ENCODE results near the gene SP9.

The SP9 gene
- 0 reads per million in 2 donors for total RNA-seq

DNA sequence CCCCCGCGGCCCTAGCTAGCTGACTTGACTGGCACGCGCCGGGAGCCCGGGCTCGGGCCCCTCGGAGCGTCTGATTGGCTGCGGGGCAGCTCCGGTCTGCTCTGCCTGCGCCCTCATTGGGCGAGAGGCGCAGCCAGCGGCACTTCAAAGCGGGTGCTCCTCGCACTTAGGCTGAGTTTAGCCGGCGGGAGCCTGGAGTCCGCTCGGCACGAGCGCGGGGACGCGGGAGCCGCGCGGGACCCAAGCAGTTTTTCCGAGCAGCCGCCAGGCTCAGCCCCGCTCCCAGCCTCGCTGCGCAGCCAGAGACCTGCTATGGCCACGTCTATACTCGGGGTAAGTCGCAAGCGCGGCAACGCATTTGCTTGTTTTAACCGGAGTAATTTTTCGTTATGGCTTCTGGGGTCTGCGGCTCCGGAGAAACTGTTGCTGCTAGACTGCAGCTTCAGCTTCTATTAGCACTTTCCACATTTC lies at the start of gene SP9:
Gene SP9, plus strand, starts transcription at position 174 of the 471 bp plus-strand sequence. Its CDS starts 139 bp downstream, at position 313.
- DNase-seq = peak in 1 of 5 experiments; percentile 59

DNA sequence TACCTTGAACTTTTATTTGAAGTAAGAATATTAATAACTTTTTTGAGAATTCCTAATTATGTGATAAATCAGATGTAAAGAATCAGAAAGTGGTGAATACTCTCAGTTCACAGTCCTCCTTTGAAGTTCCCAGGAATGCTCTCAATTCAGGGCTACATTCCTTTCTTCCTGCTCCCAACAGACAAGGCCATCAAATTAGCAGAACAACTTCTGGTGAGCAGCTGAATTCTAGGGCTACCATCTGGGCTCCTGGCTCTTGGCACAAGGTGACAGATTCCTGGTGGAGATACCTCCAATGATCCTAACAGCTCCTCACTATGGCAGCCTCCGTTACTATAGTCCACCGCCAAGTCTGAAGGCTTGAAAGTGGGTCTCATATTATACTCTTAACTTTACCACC lies 48.6 kb upstream of the SP9 start:
- DNase-seq = no peak

DNA sequence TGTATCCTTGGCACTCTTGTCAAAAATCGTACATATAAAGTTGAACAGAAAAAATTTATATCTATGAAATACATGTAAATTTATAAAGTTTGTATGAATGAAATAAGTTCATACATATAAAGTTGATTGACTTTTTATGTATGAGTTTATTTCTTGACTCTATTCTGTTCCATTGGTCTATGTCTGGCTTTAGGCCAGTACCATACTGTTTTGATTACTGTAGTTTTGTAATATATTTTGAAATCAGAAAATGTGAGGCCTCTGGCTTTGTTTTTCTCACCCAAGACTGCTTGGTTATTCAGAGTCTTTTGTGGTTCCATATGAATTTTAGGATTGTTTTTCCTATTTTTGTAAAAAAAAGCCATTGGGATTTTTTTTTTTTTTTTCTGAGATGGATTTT lies 41.8 kb upstream of the SP9 start:
- DNase-seq = no peak

DNA sequence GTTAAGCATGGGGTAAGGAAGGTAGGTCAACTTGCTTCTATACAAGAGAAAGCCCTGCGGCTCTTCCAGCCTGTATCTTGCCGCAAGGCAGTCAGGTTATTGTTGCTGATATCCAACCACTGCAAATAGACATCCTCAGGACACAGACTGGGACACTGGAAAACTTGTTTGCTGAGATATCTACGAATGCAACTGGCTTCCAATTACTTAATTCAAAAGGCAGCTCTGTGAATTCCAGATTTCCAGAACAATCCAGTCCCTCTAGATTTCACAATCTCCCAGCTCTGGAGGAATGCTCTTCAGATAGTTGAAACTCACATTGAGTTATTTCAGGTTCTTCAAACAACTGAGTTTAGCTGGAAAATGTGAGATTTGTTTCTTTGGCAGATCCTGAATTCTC lies 34.6 kb upstream of the SP9 start:
- DNase-seq = no peak

DNA sequence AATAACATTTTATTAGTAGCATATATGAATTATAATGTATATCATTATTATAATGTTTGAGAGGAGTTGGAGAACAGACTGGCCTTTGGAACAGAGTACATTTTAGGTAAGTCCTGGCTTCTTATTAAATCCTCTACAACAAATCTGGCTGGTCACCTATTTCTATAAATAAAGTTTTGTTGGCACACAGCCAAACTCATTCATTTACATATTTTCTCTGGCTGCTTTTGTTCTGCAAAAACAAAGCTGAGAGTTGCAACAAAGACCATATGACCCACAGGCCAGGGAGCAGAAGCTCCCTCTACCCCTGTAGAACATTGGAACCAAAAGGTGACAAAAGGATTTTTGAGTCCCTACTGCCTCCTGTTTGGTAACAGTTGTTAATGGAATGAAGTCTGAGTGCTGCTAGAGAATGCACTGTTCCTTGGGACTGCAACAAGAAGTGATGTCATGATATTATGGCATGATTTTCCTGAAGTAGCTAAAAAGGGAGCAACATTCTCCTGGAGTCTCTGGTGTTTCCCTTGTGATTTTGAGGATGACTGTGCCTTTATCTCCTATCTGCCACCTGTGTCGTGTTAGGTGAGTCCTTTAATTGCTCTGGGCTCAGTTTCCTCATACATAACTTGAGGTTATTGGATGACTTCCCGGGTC lies 22.0 kb upstream of the SP9 start:
- no peak for DNase-seq

DNA sequence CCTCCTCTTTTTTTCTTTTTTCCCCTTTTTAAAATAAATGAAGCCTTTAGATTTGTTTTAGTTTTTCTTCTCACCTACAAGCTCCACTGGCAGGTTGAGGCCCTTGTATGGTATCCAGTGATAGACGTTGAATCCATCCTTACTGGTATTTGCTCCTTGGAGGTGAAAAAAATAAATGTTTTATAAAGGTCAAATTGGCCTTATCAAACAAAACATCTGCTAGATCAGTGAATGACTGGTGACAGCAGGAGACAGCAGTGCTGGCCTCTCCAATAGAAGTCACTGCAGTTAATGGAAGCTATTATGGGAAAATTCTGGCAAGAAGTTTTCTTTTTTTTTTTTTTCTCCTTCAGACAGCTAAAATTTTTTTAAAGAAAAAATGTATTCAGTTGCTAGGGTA lies 12.6 kb upstream of the SP9 start:
- no peak for DNase-seq

DNA sequence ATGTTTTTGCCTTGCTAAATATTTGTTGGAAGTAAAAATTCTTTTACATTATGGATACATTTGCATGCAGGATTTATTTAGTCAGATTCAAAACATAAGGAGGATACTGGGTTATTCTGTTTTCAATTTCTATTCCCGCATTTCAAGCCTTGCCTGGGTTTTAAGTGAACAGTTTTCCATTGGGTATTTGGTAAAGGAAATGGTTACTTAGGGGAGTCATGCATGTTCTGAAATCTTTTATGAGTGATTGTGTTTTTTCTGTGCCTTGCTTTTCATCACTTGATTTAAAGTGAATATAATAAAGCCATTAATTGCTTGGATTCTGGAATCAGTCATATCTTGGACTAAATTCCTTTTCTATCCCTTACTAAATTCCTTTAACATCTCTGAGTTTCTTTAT lies 12.0 kb upstream of the SP9 start:
- DNase-seq = no peak

DNA sequence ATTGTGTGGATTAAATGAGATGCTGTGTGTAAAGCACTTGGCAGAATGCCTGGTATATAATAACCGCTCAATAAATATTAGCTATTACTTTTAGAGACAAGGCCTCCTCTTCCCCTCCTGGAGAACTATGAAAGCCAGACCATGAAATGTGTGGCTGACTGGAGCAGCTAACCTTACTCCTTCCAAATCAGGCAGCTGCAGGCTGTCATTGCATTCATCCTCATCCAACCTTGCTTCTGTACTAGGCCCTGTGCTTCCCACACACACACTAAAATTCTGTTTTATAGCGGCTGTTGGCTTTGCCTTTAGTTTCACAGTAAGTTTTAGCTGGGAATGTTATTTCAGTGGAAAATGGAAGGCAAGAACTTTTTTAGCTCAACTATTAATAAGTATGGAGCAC lies 10.2 kb upstream of the SP9 start:
- no peak for DNase-seq

DNA sequence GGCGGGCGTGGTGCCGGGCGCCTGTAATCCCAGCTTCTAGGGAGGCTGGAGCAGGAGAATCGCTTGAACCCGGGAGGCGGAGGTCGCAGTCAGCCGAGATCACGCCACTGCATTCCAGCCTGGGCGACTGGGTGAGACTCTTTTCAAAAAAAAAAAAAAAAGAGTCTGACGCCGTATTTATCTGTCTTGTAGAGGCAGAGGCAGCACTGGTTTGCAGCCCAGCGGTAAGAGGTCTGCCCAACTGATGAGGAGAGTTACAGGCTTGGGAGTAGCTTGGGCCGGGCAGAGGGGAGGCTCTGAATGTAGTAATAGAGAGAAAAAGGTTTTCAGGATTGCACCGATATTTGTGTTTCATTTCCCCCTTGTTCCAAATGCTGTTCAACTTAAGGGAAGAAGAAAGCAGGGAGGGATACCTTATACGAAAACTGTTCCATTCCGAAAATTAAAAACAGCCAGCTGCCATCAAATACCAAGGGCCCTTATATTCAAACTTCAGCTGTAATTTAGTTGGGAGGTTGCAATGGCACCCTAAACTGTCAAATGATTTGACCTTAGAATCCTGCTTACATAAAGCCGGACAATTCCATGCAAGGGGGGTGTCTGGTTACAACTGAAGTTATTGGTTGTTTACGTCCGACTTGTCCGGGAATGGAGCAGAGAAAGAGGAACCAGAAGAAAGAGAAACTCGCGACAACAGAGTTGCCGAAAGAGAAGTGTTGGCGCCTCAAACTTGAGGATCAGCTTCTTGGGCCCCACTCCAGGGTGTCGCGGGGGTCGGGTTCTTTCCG lies 9.2 kb upstream of the SP9 start:
- no peak for DNase-seq

DNA sequence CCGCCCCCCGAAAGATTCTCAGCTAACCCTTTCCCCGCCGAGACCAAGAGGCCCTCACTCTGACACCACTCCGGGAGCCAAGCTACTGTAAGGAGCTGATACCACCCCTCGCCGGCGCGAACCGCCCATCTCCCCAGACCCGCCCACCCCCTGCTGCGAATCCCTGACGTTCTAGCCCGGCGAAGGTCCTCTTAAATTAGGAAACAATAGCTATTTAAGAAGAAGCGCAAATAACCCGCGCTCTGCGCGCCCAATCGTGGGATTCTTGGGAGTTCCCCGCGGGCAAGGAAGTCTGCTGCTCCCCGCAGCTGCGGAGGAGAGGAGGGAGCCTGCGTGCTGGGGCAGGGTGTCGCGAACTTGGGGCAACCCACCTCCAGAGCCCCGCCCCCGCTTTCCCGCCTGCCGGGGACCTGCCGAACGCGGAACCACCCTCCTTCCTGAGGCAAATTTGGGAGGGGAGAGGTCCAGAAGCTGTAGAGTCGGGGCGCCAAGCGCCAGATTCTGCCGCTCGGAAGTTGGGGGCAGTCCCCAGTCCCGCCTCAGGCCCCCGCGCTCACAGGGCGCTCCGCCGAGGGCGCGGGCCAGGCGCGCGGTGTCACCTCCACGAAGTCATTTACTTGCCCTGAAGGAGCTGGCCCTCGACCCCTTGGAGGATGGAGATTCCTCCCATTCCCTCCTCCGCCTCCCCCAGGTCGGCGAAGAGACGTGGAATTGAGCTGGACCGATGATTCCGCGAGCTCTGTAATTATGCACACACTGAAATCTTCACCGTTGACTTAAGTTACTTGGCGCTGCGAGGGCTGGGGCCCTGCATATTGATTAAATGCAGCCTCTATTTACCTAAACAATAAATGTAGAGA lies 8.4 kb upstream of the SP9 start:
- peak in 1 of 5 experiments; percentile 22 for DNase-seq

DNA sequence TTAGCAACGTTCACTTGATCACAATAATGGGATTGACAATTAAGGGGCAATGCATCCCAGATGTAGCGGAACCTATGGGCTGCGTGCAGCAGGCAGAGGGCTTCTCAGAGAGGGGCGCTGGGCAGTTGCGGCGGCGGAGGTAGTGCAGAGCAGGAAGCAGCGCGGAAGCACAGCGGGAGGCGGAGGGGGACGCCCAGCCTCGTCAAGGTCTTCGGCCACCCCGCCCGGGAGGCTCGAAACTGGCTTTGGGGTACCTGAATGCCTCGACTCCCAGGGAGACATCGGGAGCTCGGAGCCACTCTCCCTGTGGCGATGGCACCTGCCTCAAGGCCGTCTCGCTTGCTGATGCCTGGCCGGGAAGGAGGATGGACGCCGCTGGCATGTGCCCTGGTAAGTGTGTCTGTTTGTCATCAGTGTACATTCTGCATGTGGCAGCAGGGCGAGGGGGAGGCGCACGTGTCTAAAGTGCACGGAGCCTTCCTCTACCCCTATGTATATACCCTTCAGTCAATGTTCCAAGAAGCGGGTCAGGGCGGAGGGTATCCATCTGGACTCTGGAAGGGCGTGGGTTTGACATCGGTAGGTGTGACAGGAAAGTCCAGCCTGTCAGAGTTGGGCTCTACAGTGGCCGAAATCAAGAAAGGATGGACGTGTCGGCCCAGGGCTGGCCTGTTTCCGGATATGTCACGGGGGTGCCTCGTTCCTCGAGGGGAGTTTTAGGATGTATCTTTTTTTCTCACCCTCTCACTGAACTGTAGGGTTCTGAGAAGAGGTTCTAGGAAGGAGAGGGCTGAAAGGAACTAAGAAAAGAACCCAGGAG lies 7.5 kb upstream of the SP9 start:
- DNase-seq = no peak

DNA sequence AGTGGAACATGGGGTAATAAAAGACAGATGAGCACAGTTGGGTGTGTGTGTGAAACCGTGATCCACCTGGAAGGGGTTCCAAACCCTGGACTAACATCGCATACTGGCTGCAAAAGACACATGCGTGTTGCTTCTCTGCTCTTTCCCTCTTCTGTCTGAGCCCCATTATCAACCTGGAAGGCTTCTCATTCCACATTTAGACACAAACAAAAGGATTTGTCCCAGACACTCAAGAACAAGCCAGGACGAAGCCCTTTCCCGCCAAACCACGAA lies 7.0 kb upstream of the SP9 start:
- DNase-seq = no peak

DNA sequence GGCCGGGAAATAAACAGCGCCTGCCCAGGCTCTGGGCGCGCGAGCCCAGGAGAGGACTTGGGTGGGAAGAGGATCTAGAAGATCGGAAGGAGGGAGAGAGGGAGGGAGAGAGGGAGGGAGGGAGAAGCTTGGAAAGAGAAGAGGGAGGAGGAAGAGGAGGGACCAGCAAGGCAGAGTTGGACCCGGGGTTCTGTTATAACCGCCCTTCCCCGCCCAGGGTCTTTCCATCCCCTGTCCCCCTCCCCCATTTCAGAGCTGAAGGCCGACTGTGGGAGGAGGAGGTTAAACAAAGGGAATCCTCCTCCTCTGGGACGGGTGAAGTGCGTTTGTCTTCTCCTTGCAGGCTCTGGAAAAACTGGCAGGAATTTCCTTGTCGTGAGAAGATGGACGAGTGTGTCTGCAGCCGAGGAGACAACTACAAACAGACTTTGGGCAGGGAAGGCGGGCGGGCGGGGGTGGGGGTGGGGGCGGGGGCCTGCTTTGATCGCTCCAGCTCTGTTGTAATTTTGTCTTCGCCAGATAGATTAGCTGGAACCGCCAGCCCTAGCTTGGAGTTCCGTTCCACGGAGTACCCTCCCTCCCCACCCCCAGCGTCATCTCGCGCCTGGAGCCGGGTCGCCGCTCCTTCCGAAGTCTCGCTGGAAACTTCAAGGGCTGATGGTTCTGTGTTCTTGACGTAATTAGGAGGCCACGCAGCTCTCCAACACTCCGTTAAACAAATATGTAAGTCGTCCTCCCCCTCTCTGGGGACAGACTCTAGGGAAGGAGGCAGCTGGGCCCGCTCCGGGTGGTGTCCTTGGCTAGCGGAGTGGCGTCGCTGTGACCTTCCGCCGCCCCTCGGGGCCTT lies 6.4 kb upstream of the SP9 start:
- DNase-seq = no peak

DNA sequence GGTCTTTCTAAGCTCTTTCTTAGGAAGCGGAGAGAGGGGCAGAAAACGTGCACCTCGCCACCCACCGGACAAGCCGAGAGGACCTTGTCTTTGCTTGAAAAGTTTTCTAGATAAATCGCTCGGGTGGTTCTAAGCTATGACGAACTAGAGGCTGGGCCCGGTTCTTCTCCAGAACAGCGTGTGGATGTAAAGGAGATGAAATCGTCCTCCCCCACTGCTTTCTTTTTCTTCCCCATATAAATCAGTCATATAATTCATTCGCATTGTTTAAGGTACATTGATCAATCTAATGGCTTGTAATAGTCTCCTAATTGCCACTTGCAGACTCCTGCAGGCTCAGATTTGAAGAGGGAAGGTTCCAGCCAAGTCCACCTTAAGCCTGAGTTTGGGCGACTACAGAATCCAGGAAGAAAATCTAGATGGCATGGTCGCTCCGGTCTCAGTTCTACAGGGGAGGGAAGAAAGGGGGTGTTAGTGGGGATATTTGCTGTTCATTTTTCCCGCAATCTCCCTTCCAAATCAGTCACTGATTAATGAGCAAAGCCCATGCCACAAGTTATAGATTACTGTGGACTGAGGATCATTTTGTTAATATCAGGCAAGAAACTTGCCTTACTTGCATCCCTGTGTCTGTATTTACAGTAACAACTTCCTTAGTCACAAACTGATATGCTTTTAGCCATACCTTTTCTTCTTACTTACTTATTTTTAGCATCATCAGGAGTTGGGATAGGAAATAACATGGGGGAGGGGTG lies 5.6 kb upstream of the SP9 start:
- DNase-seq = no peak

DNA sequence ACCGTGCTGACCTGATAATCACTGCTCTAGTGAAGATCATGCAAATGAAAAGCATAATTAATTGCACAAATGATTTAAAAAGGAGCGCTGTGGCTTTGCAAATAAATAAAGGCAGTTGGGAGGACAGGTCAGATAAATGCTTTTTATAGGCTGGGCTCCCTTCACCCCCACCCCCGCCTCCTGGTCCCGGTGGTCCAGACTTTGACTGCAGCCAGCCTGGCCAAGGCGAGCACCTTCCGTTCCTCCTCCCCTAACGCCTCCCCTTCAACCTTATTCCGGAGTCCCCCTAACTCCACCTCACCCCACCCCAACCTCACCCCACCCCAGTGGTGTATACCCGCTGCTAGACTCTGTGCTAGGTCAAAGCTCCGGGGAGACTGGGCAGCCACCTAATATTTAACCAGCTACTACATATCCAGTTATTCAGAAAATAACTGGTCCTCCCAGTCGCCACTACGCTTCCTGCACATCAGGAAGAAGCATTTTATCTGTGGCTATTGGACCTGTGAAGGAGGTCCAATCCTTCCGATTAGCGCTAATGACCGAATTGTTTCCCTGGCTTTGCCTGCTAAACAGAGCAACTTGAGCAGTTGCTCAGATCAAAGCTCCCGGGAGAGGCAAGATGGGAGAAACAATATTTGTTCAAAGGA lies 3.7 kb upstream of the SP9 start:
- no peak for DNase-seq

DNA sequence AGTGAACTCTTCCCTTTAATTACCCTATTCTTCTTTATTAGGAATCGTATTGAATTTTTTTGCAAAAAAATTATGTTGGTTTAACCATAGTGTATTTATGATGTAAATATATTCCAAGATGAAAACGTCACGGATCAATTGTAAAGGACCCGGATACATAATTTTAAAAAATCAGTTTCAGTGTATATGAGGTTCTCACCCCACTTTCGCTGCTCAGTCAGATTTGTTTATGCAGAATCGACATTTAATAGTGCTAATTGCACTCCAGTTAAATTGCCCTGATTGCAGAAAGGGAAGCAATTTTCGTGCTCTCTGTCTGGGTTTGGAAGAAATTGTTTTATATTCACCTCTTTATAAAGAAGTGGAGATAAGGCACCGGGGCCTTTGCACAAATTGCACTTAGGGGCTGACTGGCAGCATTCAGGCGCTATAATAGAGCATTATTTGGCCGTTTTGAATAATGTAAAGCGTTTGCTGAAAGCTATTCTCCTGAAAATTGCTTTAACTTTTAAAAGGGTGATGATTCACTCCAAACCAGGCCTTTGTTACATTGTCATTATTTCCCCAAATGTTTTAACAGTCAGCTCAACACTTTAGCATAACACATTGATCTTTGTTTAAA lies 3.0 kb upstream of the SP9 start:
- no peak for DNase-seq

DNA sequence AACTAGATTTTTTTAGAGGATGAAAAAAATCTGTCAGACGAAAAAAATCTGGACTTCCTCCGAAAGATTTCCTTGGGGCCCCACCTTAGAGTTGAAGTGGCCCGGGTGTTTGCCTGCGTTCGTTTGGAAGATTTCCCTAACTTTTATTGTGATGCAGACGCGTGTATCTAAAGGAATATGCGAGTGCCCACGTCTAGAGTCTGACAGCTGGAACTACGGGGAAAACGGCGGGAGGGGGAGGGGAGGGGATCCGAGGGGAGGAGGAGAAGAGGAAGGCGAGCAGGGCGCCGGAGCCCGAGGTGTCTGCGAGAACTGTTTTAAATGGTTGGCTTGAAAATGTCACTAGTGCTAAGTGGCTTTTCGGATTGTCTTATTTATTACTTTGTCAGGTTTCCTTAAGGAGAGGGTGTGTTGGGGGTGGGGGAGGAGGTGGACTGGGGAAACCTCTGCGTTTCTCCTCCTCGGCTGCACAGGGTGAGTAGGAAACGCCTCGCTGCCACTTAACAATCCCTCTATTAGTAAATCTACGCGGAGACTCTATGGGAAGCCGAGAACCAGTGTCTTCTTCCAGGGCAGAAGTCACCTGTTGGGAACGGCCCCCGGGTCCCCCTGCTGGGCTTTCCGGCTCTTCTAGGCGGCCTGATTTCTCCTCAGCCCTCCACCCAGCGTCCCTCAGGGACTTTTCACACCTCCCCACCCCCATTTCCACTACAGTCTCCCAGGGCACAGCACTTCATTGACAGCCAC lies 2.4 kb upstream of the SP9 start:
- DNase-seq = no peak

DNA sequence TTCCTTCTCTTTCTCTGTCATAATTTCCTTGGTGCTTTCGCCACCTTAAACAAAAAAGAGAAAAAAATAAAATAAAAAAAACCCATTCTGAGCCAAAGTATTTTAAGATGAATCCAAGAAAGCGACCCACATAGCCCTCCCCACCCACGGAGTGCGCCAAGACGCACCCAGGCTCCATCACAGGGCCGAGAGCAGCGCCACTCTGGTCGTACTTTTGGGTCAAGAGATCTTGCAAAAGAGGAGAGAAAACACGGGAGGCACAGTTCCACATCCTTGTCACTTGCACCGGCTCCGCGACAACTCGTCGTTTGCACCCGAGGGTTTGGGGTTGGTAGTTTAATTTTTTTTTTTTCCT lies 1.8 kb upstream of the SP9 start:
- DNase-seq = no peak

All from T-helper 2 cell (primary cell).